Retina (tissue), 1 donor: Measurements from ENCODE around the gene DDX47.
A peak's percentile ranks its signal among the peaks of the same experiment; 100 is the strongest.
"Not testable (repeated sequence)": the region's sequence is repeated elsewhere in the genome, so short reads cannot be mapped to it uniquely, and the experiment has no call there.

Source experiments
- DNase-seq: peaks from one replicate; pipeline ENCODE4 v3.0.0-alpha.2; 2016

Gene DDX47

GRCh38 chr12:12823300-12823699, 10.2 kb downstream of the DDX47 start:
- DNase-seq: no peak

DNA sequence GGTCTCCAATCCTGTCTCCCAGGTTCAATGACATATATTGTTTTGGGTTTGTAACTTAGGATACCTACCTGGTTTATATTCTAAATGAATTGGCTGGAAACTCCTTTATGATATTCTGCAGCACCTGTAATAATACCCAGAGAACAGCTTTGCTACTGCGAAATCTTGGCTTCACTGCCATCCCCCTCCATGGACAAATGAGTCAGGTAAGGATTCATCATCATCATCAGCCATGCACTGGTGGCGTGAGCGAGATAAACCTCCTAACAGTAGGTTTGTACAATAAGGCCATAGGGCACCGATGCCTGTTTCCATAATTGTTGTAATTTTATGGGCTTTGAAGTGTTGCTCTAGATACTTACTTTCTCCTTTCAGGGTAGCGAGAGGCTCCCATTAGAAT, 10.7 kb downstream of the DDX47 start:
- DNase-seq: no peak

DNA sequence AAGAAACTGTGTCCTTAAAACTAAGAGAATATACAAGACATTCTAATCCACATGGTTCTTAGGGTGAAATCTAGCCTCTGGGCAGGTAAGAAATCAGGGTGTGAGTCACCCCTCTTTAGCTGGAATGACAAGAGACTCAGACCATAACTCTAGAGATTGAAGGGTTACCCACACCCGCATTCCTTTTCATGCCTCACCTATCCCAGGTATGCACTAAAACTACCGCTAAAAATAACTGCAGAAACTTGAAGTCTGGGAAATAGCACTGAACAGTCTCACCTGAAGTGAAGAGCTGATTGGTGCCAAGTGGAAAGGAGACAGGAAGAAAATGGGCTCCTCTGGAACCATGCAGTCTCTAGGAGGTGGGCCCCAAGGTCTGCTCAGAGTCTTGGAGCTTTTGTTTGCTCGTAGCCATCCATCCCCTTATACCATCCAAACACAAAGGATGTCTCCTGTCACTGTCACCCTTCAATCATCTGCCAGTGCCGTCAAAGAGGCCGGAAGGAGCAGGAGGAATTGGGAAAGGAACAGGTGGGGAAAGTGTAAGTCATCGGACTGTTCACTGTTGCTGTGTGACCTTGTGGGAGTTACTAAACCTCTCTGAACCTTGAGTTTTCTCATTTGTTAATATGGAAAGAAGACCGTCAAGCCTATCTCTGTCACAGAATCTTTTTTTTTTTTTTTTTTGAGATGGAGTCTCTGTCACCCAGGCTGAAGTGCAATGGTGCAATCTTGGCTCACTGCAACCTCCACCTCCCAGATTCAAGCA, 22.4 kb downstream of the DDX47 start:
- no peak for DNase-seq

GRCh38 chr12:12836571-12836970, 23.4 kb downstream of the DDX47 start:
- no peak for DNase-seq

DNA sequence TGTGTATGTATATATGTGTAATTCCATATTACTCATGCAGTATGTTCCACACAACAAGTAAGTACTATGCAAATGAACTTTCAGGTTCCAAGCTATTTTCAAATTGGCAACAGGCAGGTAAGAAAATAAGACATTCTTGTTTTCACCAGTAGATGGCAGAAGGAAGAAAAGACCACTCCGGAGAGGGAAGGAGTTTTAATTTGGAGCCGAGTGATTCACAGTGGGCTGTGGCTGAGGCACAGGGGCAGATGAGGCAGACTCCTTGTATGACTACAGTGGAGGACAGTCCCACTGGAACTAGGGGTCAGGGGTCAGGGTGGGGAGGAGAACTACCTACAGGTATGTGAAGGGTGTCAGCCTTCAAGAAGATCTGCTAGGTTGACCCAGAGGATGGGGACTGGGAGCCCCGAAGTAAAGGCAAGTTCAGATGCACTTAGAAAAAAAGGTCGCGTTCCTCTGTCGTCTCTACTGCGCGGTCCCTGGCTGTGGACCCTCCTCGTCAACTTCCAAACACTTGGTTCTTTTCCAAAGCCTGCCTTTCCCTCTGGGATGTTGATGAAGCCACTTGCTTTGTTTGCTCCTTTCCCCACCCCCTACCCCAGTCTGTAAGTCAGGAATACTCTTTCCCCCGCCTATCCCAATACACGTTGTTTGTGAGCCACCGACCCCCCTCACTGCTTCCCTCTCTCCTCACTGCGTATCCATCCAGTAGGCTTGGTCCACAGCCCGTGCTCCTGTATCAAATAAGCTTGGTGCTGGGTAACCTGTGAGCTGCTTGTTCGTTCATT, 24.1 kb downstream of the DDX47 start:
- DNase-seq: peak; percentile 38

DNA sequence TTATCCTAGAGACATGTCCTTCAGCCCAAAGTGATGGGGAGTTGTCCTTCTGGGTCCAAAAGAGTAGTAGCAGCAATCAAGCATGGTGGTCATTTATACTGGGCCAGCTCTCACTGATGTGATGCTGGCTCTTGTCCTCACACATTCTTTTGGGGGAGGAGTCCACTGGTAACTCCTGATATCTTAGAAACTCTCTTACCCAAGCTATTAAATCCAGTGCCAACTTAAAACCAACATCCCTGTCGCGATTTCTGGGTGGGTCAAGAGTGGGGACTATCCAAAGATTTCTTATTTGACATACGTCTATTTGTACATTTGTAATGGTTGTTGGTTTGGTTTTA, 24.6 kb downstream of the DDX47 start:
- DNase-seq: no peak

GRCh38 chr12:12839003-12839395, 25.9 kb downstream of the DDX47 start:
- DNase-seq: no peak

GRCh38 chr12:12839439-12839838, 26.3 kb downstream of the DDX47 start:
- not testable (repeated sequence) for DNase-seq

- DNase-seq: no peak
Measured at GRCh38 chr12:12839873-12840579, 26.9 kb downstream of the DDX47 start.

- DNase-seq: no peak
Measured at GRCh38 chr12:12840580-12840899, 27.4 kb downstream of the DDX47 start.

DNA sequence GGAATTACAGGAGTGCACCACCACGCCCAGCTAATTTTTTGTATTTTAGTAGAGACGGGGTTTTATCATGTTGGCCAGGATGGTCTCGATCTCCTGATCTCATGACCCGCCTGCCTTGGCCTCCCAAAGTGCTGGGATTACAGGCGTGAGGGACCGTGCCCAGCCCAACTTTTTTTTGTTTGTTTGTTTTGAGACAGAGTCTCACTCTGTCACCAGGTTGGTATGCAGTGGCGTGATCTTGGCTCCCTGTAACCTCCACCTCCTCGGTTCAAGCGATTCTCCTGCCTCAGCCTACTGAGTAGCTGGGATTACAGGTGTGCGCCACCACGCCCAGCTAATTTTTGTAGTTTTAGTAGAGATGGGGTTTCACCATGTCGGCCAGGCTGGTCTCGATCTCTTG, 28.3 kb downstream of the DDX47 start:
- DNase-seq: not testable (repeated sequence)

DNA sequence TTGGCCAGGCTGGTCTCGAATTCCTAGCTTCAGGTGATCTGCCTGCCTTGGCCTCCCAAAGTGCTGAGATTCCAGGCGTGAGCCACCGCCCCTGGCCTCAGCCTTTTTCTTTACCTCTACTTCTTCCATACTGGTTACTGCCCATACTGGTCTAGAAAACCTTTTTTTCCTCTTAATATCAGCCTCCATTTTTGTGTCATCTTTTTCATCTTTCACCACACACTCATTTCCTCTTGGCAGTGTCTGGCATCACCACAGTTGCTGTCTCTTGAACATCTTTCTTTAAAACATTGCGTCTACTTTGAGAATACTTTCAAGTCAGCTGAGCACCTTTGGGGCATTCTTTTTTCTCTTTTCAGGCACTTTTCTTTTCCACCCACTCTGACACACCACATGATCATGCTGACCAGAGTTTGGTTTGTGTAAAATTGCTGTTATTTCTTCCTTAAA, 32.7 kb downstream of the DDX47 start:
- no peak for DNase-seq

GRCh38 chr12:12846780-12847179, 33.6 kb downstream of the DDX47 start:
- DNase-seq: not testable (repeated sequence)

DNA sequence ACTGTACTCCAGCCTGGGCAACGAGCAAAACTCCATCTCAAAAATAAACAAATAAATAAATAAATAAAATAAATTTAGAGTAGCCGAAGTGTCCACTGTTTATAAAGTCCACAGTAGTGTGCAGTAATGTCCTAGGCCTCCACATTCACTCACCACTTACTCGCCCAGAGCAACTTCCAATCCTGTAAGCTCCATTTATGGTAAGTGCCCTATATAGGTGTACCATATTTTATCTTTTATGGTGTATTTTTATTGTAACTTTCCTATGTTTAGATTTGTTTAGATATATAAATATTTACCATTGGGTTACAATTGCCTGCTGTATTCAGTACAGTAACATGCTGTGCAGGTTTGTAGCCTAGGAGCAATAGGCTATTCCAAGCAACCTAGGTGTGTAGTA, 40.3 kb downstream of the DDX47 start:
- DNase-seq: no peak

DNA sequence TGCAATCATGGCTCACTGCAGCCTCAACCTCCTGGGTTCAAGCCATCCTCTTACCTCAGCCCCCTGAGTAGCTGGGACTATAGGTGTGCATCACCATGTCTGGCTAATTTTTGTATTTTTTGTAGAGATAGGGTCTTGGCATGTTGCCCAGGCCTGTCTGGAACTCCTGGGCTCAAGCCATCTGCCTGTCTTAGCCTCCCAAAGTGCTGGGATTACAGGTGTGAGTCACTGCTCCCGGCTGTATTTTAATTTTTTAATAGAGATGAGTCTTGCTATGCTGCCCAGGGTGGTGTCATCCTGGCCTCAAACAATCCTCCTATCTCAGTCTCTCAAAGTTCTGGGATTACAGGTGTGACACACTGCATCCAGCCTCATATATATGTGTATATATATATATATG, 46.5 kb downstream of the DDX47 start:
- no peak for DNase-seq

- DNase-seq: no peak
Measured at GRCh38 chr12:12864243-12864642, 51.1 kb downstream of the DDX47 start.

- DNase-seq: no peak
Measured at GRCh38 chr12:12868477-12869235, 55.5 kb downstream of the DDX47 start.

DNA sequence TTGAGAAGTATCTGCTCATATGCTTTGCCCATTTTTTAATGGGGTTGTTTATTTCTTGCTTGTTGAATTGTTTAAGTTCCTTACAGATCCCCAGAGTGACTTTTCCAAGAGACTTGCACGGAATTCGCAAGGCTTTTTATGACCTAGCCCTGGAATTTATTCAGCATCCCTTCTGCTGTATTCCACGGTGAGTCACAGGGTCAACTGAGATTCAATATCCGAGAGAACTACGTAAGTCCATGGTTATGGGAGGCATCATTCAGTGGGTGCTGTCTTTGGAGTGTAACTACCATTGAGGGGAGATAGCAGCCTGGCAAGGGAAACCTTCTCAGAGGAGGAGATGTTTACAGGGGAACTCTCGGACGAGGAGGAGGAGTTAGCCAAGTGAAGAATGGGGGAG, 57.3 kb downstream of the DDX47 start:
- DNase-seq: no peak

GRCh38 chr12:12871587-12872138, 58.5 kb downstream of the DDX47 start:
- DNase-seq: no peak

- DNase-seq: no peak
Measured at GRCh38 chr12:12872139-12872933, 59.2 kb downstream of the DDX47 start.

DNA sequence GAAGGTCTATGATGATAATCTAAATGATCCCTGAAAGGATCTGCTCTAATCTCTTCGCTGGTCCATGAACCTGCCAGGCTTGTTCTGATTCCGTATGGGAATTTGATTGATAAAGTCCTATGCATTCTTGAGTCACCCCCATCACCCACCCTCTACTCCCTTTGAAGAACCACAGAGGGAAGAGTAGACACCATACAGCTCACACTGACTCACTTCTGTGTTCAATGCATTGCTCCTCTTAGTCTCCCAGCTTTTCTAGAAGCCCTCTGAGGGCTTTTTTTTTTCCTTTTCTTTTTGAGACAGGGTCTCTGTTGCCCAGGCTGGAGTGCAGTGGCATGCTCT, 59.8 kb downstream of the DDX47 start:
- no peak for DNase-seq

GRCh38 chr12:12874029-12874428, 60.9 kb downstream of the DDX47 start:
- DNase-seq: no peak
